ENCODE results near the gene SLC29A1.

- TF ChIP-seq CTCF (IDR thresholded peaks at IDR 0.05; ENCODE audit: borderline replicate concordance, extremely low read depth, low read length, poor library complexity, severe bottlenecking) (no peak), EZH2 (IDR thresholded peaks at IDR 0.05; ENCODE audit: borderline replicate concordance, low read depth, low read length, severe bottlenecking) (no peak)
Measured at GRCh38 chr6:44249082-44249748, 25.8 kb downstream of the SLC29A1 start.

Data from DND-41 (cell line).